ENCODE data around the gene RNF183.

DNA sequence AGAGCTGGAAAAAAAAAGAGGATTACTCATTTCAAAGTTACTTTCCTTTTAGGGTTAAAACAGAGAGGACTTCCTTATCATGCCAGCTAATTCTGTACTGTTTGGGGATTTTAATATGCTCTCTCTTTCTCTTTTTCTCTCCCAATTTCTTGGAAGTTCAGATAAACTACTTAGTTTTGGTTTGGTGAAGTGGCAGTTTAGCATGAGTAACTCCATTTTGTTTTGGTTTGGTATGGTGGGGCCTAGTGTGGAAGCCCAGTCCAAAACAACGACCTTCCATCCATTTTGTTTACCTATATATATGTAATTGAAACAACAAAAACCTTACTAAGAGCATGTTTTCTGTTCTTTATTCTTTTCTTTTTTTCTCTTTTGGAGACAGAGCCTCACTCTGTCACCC is 42.5 kb upstream of the RNF183 start:
- TF ChIP-seq POLR2A (IDR thresholded peaks at IDR 0.05), result no peak
- TF ChIP-seq, protein P1, sequence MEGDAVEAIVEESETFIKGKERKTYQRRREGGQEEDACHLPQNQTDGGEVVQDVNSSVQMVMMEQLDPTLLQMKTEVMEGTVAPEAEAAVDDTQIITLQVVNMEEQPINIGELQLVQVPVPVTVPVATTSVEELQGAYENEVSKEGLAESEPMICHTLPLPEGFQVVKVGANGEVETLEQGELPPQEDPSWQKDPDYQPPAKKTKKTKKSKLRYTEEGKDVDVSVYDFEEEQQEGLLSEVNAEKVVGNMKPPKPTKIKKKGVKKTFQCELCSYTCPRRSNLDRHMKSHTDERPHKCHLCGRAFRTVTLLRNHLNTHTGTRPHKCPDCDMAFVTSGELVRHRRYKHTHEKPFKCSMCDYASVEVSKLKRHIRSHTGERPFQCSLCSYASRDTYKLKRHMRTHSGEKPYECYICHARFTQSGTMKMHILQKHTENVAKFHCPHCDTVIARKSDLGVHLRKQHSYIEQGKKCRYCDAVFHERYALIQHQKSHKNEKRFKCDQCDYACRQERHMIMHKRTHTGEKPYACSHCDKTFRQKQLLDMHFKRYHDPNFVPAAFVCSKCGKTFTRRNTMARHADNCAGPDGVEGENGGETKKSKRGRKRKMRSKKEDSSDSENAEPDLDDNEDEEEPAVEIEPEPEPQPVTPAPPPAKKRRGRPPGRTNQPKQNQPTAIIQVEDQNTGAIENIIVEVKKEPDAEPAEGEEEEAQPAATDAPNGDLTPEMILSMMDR (IDR thresholded peaks at IDR 0.05), result no peak
- no peak for TF ChIP-seq POLR2AphosphoS5 (IDR thresholded peaks at IDR 0.05)

All from breast epithelium (tissue), 3 donors.